ENCODE measurements around the gene LUZP1. TPM values are rescaled to one million over a fixed set of nuclear protein-coding genes. Genes with fewer than 3 reads are reported as not detected.

Gene LUZP1
- total RNA-seq, 1 donor from 2014 or later = 32.0 TPM

GRCh38 chr1:23168079-23168444 is 594 bp downstream of the LUZP1 start:
- Mint-ChIP-seq H3K27me3 (ENCODE audit: unreplicated experiment) (peaks cover 3% of the 10 kb centered on the region), H3K4me3 (ENCODE audit: unreplicated experiment) (peak overlapping the region; percentile 96), H3K9me3 (ENCODE audit: unreplicated experiment) (peaks cover 16% of the 10 kb centered on the region)

GRCh38 chr1:23167353-23168078 is 1.1 kb downstream of the LUZP1 start:
- Mint-ChIP-seq H3K27ac (ENCODE audit: unreplicated experiment) (peak overlapping the region; percentile 90), H3K4me3 (ENCODE audit: unreplicated experiment) (peak overlapping the region; percentile 92), H3K9me3 (ENCODE audit: unreplicated experiment) (peaks cover 16% of the 10 kb centered on the region), H3K4me1 (ENCODE audit: low read depth, unreplicated experiment) (peaks cover 16% of the 10 kb centered on the region), H3K27me3 (ENCODE audit: unreplicated experiment) (peaks cover 3% of the 10 kb centered on the region), H3K36me3 (ENCODE audit: unreplicated experiment) (no peaks in the 10 kb centered on the region)
- TF ChIP-seq CTCF (IDR thresholded peaks at IDR 0.05; ENCODE audit: partially characterized antibody, unreplicated experiment) = no peak
- DNase-seq = peak; percentile 70

More at GRCh38 chr1:23168079-23168444, 594 bp downstream of the LUZP1 start:
- DNase-seq = peak; percentile 41
- H3K4me1 Mint-ChIP-seq (ENCODE audit: low read depth, unreplicated experiment) = peaks cover 16% of the 10 kb centered on the region
- H3K27ac Mint-ChIP-seq (ENCODE audit: unreplicated experiment) = peak overlapping the region; percentile 96
- H3K36me3 Mint-ChIP-seq (ENCODE audit: unreplicated experiment) = no peaks in the 10 kb centered on the region
- no peak for TF ChIP-seq CTCF (IDR thresholded peaks at IDR 0.05; ENCODE audit: partially characterized antibody, unreplicated experiment)

- H3K4me1 Mint-ChIP-seq (ENCODE audit: low read depth, unreplicated experiment) = peaks cover 16% of the 10 kb centered on the region
These were observed 1.8 kb downstream of the LUZP1 start for GRCh38 chr1:23166854-23167253.

GRCh38 chr1:23163395-23163794 is 5.3 kb downstream of the LUZP1 start:
- Mint-ChIP-seq H3K4me1 (ENCODE audit: low read depth, unreplicated experiment) (peaks cover 10% of the 10 kb centered on the region), H3K9me3 (ENCODE audit: unreplicated experiment) (peaks cover 6% of the 10 kb centered on the region), H3K4me3 (ENCODE audit: unreplicated experiment) (no peak overlapping the region), H3K27me3 (ENCODE audit: unreplicated experiment) (peaks cover 4% of the 10 kb centered on the region), H3K36me3 (ENCODE audit: unreplicated experiment) (no peaks in the 10 kb centered on the region), H3K27ac (ENCODE audit: unreplicated experiment) (no peak overlapping the region)
- TF ChIP-seq CTCF (IDR thresholded peaks at IDR 0.05; ENCODE audit: partially characterized antibody, unreplicated experiment) = no peak
- no peak for DNase-seq

More at GRCh38 chr1:23166854-23167253, 1.8 kb downstream of the LUZP1 start:
- Mint-ChIP-seq H3K27ac (ENCODE audit: unreplicated experiment) (peak overlapping the region; percentile 90), H3K27me3 (ENCODE audit: unreplicated experiment) (peaks cover 3% of the 10 kb centered on the region), H3K36me3 (ENCODE audit: unreplicated experiment) (no peaks in the 10 kb centered on the region), H3K9me3 (ENCODE audit: unreplicated experiment) (peaks cover 16% of the 10 kb centered on the region), H3K4me3 (ENCODE audit: unreplicated experiment) (peak overlapping the region; percentile 92)
- no peak for TF ChIP-seq CTCF (IDR thresholded peaks at IDR 0.05; ENCODE audit: partially characterized antibody, unreplicated experiment)
- no peak for DNase-seq

Measured in glutamatergic neuron (in vitro differentiated cells).